Measurements from ENCODE around the gene IRF1.

GRCh38 chr5:132526974-132527564 lies 36.5 kb upstream of the IRF1 start:
- TF ChIP-seq, protein P1, sequence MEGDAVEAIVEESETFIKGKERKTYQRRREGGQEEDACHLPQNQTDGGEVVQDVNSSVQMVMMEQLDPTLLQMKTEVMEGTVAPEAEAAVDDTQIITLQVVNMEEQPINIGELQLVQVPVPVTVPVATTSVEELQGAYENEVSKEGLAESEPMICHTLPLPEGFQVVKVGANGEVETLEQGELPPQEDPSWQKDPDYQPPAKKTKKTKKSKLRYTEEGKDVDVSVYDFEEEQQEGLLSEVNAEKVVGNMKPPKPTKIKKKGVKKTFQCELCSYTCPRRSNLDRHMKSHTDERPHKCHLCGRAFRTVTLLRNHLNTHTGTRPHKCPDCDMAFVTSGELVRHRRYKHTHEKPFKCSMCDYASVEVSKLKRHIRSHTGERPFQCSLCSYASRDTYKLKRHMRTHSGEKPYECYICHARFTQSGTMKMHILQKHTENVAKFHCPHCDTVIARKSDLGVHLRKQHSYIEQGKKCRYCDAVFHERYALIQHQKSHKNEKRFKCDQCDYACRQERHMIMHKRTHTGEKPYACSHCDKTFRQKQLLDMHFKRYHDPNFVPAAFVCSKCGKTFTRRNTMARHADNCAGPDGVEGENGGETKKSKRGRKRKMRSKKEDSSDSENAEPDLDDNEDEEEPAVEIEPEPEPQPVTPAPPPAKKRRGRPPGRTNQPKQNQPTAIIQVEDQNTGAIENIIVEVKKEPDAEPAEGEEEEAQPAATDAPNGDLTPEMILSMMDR (IDR thresholded peaks at IDR 0.05 in 4 of 5, conservative IDR thresholded peaks at IDR 0.05 in 1 of 5): peak in 1 of 5 experiments; percentile 7
- no peak for TF ChIP-seq POLR2A (IDR thresholded peaks at IDR 0.05)

Measured in gastrocnemius medialis (tissue), 4 donors.